HEK293 (cell line): ENCODE results near the gene ATOH8.

Experiments used
- CTCF ChIP-seq: fragments of 450-650 bp; formaldehyde crosslinking; IDR thresholded peaks from 2 replicates; pipeline ENCODE4 v1.5.1; 2016; ENCODE audit warnings: missing biosample characterization, missing genetic modification characterization
- KLF10 ChIP-seq: fragments of 450-650 bp; IDR thresholded peaks from 2 replicates; pipeline ENCODE4 v1.5.1; 2018; ENCODE audit warnings: missing biosample characterization, mild to moderate bottlenecking, missing genetic modification characterization
- REST ChIP-seq: fragments of 450-650 bp; formaldehyde crosslinking; IDR thresholded peaks from 2 replicates; pipeline ENCODE4 v1.5.1; 2016; ENCODE audit warnings: missing biosample characterization, missing genetic modification characterization
- ZNF621 ChIP-seq: fragments of 450-650 bp; formaldehyde crosslinking; IDR thresholded peaks from 2 replicates; pipeline ENCODE4 v1.5.1; 2017; ENCODE audit warnings: missing biosample characterization, missing genetic modification characterization
- ZNF76 ChIP-seq: fragments of 450-650 bp; formaldehyde crosslinking; IDR thresholded peaks from 2 replicates; pipeline ENCODE4; 2016; ENCODE audit warnings: low read depth, missing biosample characterization, missing genetic modification characterization, borderline replicate concordance

- TF ChIP-seq KLF10 (tag by site-specific recombination) (no peak), ZNF76 (no peak), ZNF621 (tag by site-specific recombination) (no peak), CTCF (tag by site-specific recombination) (no peak), REST (tag by site-specific recombination) (no peak)
Measured at GRCh38 chr2:85779641-85780315, 26.0 kb downstream of the ATOH8 start.
